Astrocyte of the cerebellum (primary cell): ENCODE results near the gene GPD1L.

Experiments
- DNase-seq: peaks from one replicate; pipeline ENCODE4 v3.0.0-alpha.2; 2011; ENCODE audit warnings: low read depth
- H3K4me3 ChIP-seq: 2 replicates; pipeline ENCODE4 v1.5.1; 2011; ENCODE audit warnings: mild to moderate bottlenecking, low read depth, low read length, moderate library complexity
- CTCF ChIP-seq: IDR thresholded peaks from 2 replicates; pipeline ENCODE4 v1.5.1; 2012; ENCODE audit warnings: low read length, low read depth, moderate library complexity, mild to moderate bottlenecking; ENCODE audit errors: missing control alignments
- in situ Hi-C: cut with HindIII; loops from 2 replicates; pipeline ENCODE4 v1.10.0; 2017; ENCODE audit warnings: low sequenced_read_pairs

The GPD1L gene

GRCh38 chr3:32194653-32195052 is 88.2 kb downstream of the GPD1L start:
- no peak overlapping the region for H3K4me3 ChIP-seq
- no peak for TF ChIP-seq CTCF
- in situ Hi-C loops: no loop called here
- no peak for DNase-seq

GRCh38 chr3:32195995-32196540 is 89.6 kb downstream of the GPD1L start:
- no peak for TF ChIP-seq CTCF
- no peak for DNase-seq
- no peak overlapping the region for H3K4me3 ChIP-seq
- in situ Hi-C loops: no loop called here

GRCh38 chr3:32197991-32198390 is 91.6 kb downstream of the GPD1L start:
- H3K4me3 ChIP-seq: no peak overlapping the region
- no peak for TF ChIP-seq CTCF
- in situ Hi-C loops: no loop called here
- no peak for DNase-seq

- in situ Hi-C loops: no loop called here
- no peak for DNase-seq
- no peak for TF ChIP-seq CTCF
- no peak overlapping the region for H3K4me3 ChIP-seq
Observed at GRCh38 chr3:32198714-32199113, 92.3 kb downstream of the GPD1L start.

- no peak overlapping the region for H3K4me3 ChIP-seq
- in situ Hi-C loops: no loop called here
- no peak for TF ChIP-seq CTCF
- DNase-seq: no peak
Observed at GRCh38 chr3:32200490-32200889, 94.1 kb downstream of the GPD1L start.

- no peak for TF ChIP-seq CTCF
Observed at GRCh38 chr3:32200992-32201758, 94.8 kb downstream of the GPD1L start.

GRCh38 chr3:32202496-32202895 is 96.1 kb downstream of the GPD1L start:
- in situ Hi-C loops: no loop called here
- H3K4me3 ChIP-seq: no peak overlapping the region
- no peak for TF ChIP-seq CTCF
- DNase-seq: no peak

More at GRCh38 chr3:32200992-32201758, 94.8 kb downstream of the GPD1L start:
- no peak for DNase-seq
- in situ Hi-C loops: no loop called here
- H3K4me3 ChIP-seq: no peak overlapping the region
